Smooth muscle cell (in vitro differentiated cells): Measurements from ENCODE around the gene MIPEP. TPM values are rescaled to one million over a fixed set of nuclear protein-coding genes. Genes with fewer than 3 reads are reported as not detected.
"Not testable (repeated sequence)": the region's sequence is repeated elsewhere in the genome, so short reads cannot be mapped to it uniquely, and the experiment has no call there.

Experiments used
- DNase-seq: peaks from one replicate; lab custom pipeline; 2025; ENCODE audit not compliant: unreplicated experiment; lab: John Stamatoyannopoulos, UW
- H2AFZ ChIP-seq: fragments of 200-600 bp; sonication (generic); 2 replicates; pipeline ENCODE4 v1.6.0; 2016; ENCODE audit warnings: antibody characterized with exemption, low read depth, mild to moderate bottlenecking
- H3F3A ChIP-seq: fragments of 200-600 bp; sonication (generic); 2 replicates; pipeline ENCODE4 v1.6.0; 2017; ENCODE audit warnings: antibody characterized with exemption, low read depth
- H3K27ac ChIP-seq: fragments of 200-600 bp; sonication (generic); 2 replicates; pipeline ENCODE4 v1.5.1; 2016; ENCODE audit warnings: low read depth, mild to moderate bottlenecking
- H3K27me3 ChIP-seq: fragments of 200-600 bp; sonication (generic); 2 replicates; pipeline ENCODE4 v1.6.1; 2016; ENCODE audit warnings: low read depth, mild to moderate bottlenecking
- H3K36me3 ChIP-seq: fragments of 200-600 bp; sonication (generic); 2 replicates; pipeline ENCODE4 v1.5.1; 2016; ENCODE audit warnings: low read depth
- H3K4me1 ChIP-seq: fragments of 200-600 bp; sonication (generic); 2 replicates; pipeline ENCODE4 v1.5.1; 2016; ENCODE audit warnings: low read depth
- H3K4me2 ChIP-seq: fragments of 200-600 bp; sonication (generic); 2 replicates; pipeline ENCODE4 v1.6.0; 2016; ENCODE audit warnings: mild to moderate bottlenecking
- H3K4me3 ChIP-seq: fragments of 200-600 bp; sonication (generic); 2 replicates; pipeline ENCODE4 v1.5.1; 2016; ENCODE audit warnings: mild to moderate bottlenecking
- H3K79me2 ChIP-seq: fragments of 200-600 bp; sonication (generic); 2 replicates; pipeline ENCODE4 v1.6.0; 2016; ENCODE audit warnings: low read depth, mild to moderate bottlenecking
- H3K9ac ChIP-seq: fragments of 200-600 bp; sonication (generic); 2 replicates; pipeline ENCODE4 v1.6.0; 2016; ENCODE audit warnings: low read depth
- H3K9me3 ChIP-seq: fragments of 200-600 bp; sonication (generic); replicated peaks from 2 replicates; pipeline ENCODE4 v1.5.1; 2016; ENCODE audit warnings: low read depth
- H4K20me1 ChIP-seq: fragments of 200-600 bp; sonication (generic); 2 replicates; pipeline ENCODE4 v1.6.0; 2016; ENCODE audit warnings: low read depth
- WGBS: methylation state at CpG from one replicate; pipeline ENCODE4 v1.1.7; 2016; ENCODE audit warnings: low lambda C conversion rate; 5-methylcytosine and 5-hydroxymethylcytosine counted together
- polyA plus RNA-seq: library from polyadenylated mRNA; unstranded; fragments of >200 nt; fragmentation: Nextera tagmentation; extraction: Ambion mirVana; gene quantifications from 2 replicates; pipeline ENCODE4 v1.2.1, GENCODE V29; 2016
- total RNA-seq: library from RNA; depleted of rRNA; stranded (reverse); fragments of >200 nt; gene quantifications from 2 replicates; pipeline ENCODE4 v1.2.3, GENCODE V29; 2014
- TF ChIP-seq, protein P1 (sequence below): fragments of 200-600 bp; sonication (generic); IDR thresholded peaks from 2 replicates; pipeline ENCODE4 v1.5.1; 2017; ENCODE audit warnings: borderline replicate concordance, mild to moderate bottlenecking, antibody characterized with exemption; ENCODE audit not compliant: insufficient read depth, poor library complexity, severe bottlenecking

MIPEP gene
- total and polyA plus RNA-seq, 2 experiments from 2014 or later = 15.7 to 18.9 TPM

DNA sequence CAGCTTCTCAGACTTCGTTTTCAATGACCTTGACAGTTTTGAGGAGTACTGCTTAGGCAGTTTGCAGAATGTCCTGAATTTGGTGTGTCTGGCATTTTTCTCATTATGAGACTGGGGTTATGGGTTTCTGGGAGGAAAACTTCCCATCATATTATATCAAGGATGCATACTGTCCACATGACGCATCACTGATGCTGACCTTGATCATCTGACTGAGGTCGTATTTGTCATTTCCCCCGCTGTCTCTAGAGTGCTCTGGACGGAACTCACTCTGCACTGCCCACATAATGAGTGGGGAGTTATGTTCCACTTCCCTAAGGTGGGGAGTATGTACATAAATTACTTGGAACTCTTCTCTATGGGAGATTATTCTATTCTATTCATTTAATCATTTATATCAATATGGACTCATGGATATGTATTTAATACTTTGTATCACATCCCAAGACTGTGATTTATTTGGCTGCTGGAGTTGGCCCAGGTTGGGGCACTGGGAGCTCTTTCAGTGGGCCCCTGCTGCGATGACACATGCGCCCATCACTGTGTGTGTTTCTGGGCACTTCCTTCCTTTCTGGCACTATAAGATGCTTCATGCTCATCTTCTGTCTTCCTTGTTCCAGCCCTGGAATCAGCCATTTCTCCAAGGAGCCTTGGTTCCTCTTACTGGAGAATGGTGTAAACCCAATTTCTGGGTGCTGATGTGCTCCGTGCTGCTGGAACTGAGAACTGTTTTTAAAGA is 138.6 kb downstream of the MIPEP start:
- Histone ChIP-seq H3K36me3 (no peaks in the 10 kb centered on the region), H3K4me2 (no peak overlapping the region), H3K4me3 (no peak overlapping the region), H3K9me3 (no peaks in the 10 kb centered on the region), H3K27ac (no peak overlapping the region), H3K79me2 (no peaks in the 10 kb centered on the region), H2AFZ (no peak overlapping the region), H3K9ac (no peak overlapping the region), H3K4me1 (peaks cover 5% of the 10 kb centered on the region), H3F3A (no peaks in the 10 kb centered on the region), H3K27me3 (no peaks in the 10 kb centered on the region), H4K20me1 (no peaks in the 10 kb centered on the region)
- DNase-seq = no peak
- 94% methylated on average over 8 of the region's 8 CpGs for whole genome bisulfite sequencing
- TF ChIP-seq, protein P1, sequence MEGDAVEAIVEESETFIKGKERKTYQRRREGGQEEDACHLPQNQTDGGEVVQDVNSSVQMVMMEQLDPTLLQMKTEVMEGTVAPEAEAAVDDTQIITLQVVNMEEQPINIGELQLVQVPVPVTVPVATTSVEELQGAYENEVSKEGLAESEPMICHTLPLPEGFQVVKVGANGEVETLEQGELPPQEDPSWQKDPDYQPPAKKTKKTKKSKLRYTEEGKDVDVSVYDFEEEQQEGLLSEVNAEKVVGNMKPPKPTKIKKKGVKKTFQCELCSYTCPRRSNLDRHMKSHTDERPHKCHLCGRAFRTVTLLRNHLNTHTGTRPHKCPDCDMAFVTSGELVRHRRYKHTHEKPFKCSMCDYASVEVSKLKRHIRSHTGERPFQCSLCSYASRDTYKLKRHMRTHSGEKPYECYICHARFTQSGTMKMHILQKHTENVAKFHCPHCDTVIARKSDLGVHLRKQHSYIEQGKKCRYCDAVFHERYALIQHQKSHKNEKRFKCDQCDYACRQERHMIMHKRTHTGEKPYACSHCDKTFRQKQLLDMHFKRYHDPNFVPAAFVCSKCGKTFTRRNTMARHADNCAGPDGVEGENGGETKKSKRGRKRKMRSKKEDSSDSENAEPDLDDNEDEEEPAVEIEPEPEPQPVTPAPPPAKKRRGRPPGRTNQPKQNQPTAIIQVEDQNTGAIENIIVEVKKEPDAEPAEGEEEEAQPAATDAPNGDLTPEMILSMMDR = no peak

DNA sequence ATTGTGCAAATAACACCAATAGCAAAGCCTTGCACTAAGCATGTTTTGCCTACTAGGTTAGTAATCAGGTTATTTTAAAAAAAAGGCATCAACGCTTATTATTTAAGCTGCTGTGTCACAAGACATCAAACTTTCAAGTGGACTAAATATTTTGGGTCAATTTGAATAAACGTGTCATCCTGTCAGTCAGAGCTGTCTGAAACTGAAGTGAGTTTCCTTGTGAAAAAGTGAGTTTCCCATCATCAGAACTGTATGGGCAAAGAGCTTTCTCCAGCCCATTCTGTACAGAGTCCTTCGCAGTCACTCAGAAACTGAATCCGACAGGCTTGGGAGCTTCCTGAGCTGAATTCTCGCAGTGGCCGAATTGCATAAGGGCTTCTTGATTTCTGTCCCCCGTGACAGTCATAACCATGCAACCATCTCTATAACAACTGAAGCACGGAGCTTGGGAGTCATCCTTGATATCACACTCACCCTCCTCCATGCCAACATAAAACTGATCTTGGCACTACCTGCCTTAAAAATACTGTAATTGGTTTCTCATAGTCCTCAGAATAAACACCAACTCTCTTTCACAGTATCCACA is 139.8 kb downstream of the MIPEP start:
- no peak overlapping the region for H3K9ac ChIP-seq
- H3K79me2 ChIP-seq = no peaks in the 10 kb centered on the region
- no peak overlapping the region for H2AFZ ChIP-seq
- H3K36me3 ChIP-seq = no peaks in the 10 kb centered on the region
- DNase-seq = no peak
- no peaks in the 10 kb centered on the region for H3K9me3 ChIP-seq
- no peaks in the 10 kb centered on the region for H4K20me1 ChIP-seq
- H3K4me2 ChIP-seq = no peak overlapping the region
- no peaks in the 10 kb centered on the region for H3F3A ChIP-seq
- 87% methylated on average over 8 of the region's 8 CpGs for WGBS
- no peaks in the 10 kb centered on the region for H3K27me3 ChIP-seq
- H3K4me3 ChIP-seq = no peak overlapping the region
- H3K4me1 ChIP-seq = peaks cover 5% of the 10 kb centered on the region
- TF ChIP-seq, protein P1 = no peak
- H3K27ac ChIP-seq = no peak overlapping the region

DNA sequence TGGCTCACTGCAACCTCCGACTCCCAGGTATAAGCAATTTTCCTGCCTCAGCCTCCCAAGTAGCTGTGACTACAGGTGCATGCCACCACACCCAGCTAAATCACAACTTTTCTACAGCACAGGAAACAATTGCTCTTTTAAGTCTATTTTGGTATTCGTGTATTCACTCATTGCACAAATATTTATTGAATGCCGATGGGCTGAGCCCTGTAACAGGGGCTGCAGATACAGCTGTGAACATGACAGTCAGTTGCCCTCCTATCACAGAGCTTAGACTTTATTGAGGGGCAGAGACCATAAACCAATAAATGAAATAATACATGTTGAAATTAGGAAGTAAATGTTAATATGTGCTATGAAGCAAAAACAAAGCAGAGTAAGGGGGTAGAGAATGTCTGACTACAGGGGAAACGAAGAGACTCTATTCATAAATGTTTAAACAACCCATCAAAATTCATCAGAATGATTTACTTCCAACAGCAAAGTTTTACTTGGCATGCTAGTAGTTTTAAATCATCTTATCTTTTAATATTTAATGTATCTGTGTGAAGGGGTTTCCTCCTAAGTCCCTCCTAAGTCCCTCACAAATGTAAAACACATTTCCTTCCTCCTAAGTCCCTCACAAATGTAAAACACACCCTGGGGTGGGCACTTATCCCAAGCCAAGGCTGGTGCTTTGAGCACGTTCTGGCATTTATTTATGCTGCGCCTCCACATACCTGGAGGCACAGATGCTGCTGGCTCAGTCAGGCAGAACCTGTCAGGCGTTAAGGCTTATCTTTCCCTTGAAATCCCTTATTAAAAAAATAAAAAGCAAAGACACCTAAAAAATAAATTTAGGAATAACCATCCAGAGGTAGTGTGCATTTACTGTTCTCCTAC is 140.8 kb downstream of the MIPEP start:
- H3K9me3 ChIP-seq = no peaks in the 10 kb centered on the region
- no peak overlapping the region for H3K4me3 ChIP-seq
- no peaks in the 10 kb centered on the region for H3K79me2 ChIP-seq
- 63% methylated on average over 7 of the region's 7 CpGs for WGBS
- no peaks in the 10 kb centered on the region for H3K36me3 ChIP-seq
- H3K27ac ChIP-seq = no peak overlapping the region
- no peak overlapping the region for H2AFZ ChIP-seq
- no peaks in the 10 kb centered on the region for H4K20me1 ChIP-seq
- no peak overlapping the region for H3K4me2 ChIP-seq
- H3K4me1 ChIP-seq = peaks cover 2% of the 10 kb centered on the region
- no peaks in the 10 kb centered on the region for H3K27me3 ChIP-seq
- no peak overlapping the region for H3K9ac ChIP-seq
- no peak for DNase-seq
- TF ChIP-seq, protein P1 = no peak
- no peaks in the 10 kb centered on the region for H3F3A ChIP-seq

DNA sequence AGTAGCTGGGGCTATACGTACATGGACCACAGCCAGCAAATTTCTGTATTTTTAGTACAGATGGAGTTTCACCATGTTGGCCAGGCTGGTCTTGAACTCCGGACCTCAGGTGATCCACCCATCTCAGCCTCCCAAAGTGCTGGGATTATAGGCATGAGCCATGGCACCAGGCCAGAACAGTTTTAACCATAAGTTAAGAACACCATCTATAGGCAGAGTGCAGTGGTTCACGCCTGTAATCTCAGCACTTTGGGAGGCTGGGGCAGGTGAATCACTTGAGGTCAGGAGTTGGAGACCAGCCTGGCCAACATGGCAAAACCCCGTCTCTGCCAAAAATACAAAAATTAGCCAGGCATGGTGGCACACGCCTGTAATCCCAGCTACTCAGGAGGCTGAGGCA is 143.1 kb downstream of the MIPEP start:
- H3K79me2 ChIP-seq, H3F3A ChIP-seq, H3K4me3 ChIP-seq, H3K27ac ChIP-seq, H3K36me3 ChIP-seq, H2AFZ ChIP-seq, H3K9me3 ChIP-seq, H3K4me2 ChIP-seq, H3K4me1 ChIP-seq, H3K27me3 ChIP-seq, DNase-seq, H4K20me1 ChIP-seq, H3K9ac ChIP-seq: not testable (repeated sequence)
- 99% methylated on average over 5 of the region's 5 CpGs for WGBS
